ENCODE measurements around the gene MSN. TPM values are rescaled to one million over a fixed set of nuclear protein-coding genes. Genes with fewer than 3 reads are reported as not detected.
"Not testable (repeated sequence)": the region's sequence is repeated elsewhere in the genome, so short reads cannot be mapped to it uniquely, and the experiment has no call there.

MSN gene
- total and polyA plus RNA-seq, 9 donors: 60.1 to 342 (median 160) TPM

- no peaks in the 10 kb centered on the region for H3K36me3 ChIP-seq
- H3K4me1 ChIP-seq (ENCODE audit: insufficient read depth): peaks cover 1% of the 10 kb centered on the region
- peak overlapping the region; percentile 18 to 78 for H3K27ac ChIP-seq
- no peak overlapping the region for H3K4me3 ChIP-seq
- peak in 4 of 5 donors; percentile 49 to 66 (median 57) for DNase-seq
- H3K27me3 ChIP-seq: no peaks in the 10 kb centered on the region
- TF ChIP-seq EP300 (IDR thresholded peaks at IDR 0.05) (no peak), POLR2A (IDR thresholded peaks at IDR 0.05) (no peak), CTCF (IDR thresholded peaks at IDR 0.05) (no peak)
- intact Hi-C loops (cut with DNase I): no loop called here
- WGBS, 3 donors: 3 to 21% (median 10%) methylated on average over 3 of the region's 3 CpGs
- no peaks in the 10 kb centered on the region for H3K9me3 ChIP-seq
These were observed 32.1 kb upstream of the MSN start for GRCh38 chrX:65635378-65635777.

GRCh38 chrX:65635822-65636221 is 31.6 kb upstream of the MSN start:
- peaks cover 1% of the 10 kb centered on the region for H3K4me1 ChIP-seq (ENCODE audit: insufficient read depth)
- TF ChIP-seq POLR2A (IDR thresholded peaks at IDR 0.05) (no peak), EP300 (IDR thresholded peaks at IDR 0.05) (no peak), CTCF (IDR thresholded peaks at IDR 0.05) (no peak)
- H3K27ac ChIP-seq: peak overlapping the region in 1 of 2 donors; percentile 78
- DNase-seq: no peak
- intact Hi-C loops (cut with DNase I): no loop called here
- no peaks in the 10 kb centered on the region for H3K27me3 ChIP-seq
- H3K9me3 ChIP-seq: no peaks in the 10 kb centered on the region
- H3K36me3 ChIP-seq: no peaks in the 10 kb centered on the region
- no peak overlapping the region for H3K4me3 ChIP-seq
- 18 to 27% (median 26%) methylated on average over 2 of the region's 2 CpGs for WGBS, 3 donors

DNA sequence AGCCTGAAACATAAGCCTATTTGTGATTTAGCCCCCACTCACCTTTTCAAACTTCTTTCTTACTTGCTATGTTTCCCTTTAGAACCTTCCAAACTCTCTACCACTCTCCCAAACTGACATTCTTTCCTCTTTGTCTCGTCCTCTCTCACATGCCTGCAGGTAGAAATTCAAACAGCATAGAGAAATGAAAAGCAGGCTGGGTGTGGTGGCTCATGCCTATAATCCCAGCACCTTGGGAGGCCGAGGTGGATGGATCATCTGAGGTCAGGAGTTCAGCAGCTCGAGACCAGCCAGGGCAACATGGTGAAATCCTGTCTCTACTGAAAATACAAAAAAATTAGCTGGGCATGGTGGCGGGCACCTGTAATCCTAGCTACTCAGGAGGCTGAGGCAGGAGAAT is 31.2 kb upstream of the MSN start:
- H3K4me1 ChIP-seq (ENCODE audit: insufficient read depth); intact Hi-C loops (cut with DNase I); H3K9me3 ChIP-seq; H3K27me3 ChIP-seq; DNase-seq; H3K4me3 ChIP-seq; H3K36me3 ChIP-seq: not testable (repeated sequence)
- 72 to 76% (median 73%) methylated on average over 4 of the region's 4 CpGs for WGBS, 3 donors
- H3K27ac ChIP-seq: peak overlapping the region in 1 of 2 donors; percentile 78

GRCh38 chrX:65637335-65637734 is 30.1 kb upstream of the MSN start:
- Histone ChIP-seq H3K4me3 (no peak overlapping the region), H3K27ac (no peak overlapping the region), H3K9me3 (no peaks in the 10 kb centered on the region), H3K4me1 (ENCODE audit: insufficient read depth) (peaks cover 1% of the 10 kb centered on the region), H3K27me3 (no peaks in the 10 kb centered on the region), H3K36me3 (no peaks in the 10 kb centered on the region)
- TF ChIP-seq CTCF (IDR thresholded peaks at IDR 0.05) (no peak), POLR2A (IDR thresholded peaks at IDR 0.05) (no peak), EP300 (IDR thresholded peaks at IDR 0.05) (no peak)
- 92 to 94% (median 92%) methylated on average over 5 of the region's 5 CpGs for WGBS, 3 donors
- no peak for DNase-seq
- intact Hi-C loops (cut with DNase I): no loop called here

- H3K27me3 ChIP-seq: no peaks in the 10 kb centered on the region
- no peaks in the 10 kb centered on the region for H3K9me3 ChIP-seq
- peaks cover 4% of the 10 kb centered on the region for H3K4me1 ChIP-seq (ENCODE audit: insufficient read depth)
- no peaks in the 10 kb centered on the region for H3K36me3 ChIP-seq
- TF ChIP-seq POLR2A (IDR thresholded peaks at IDR 0.05) (no peak), EP300 (IDR thresholded peaks at IDR 0.05) (no peak), CTCF (IDR thresholded peaks at IDR 0.05) (no peak)
- H3K27ac ChIP-seq: no peak overlapping the region
- whole genome bisulfite sequencing, 3 donors: 17 to 26% (median 21%) methylated on average over 3 of the region's 3 CpGs
- intact Hi-C loops (cut with DNase I): no loop called here
- DNase-seq: no peak
- no peak overlapping the region for H3K4me3 ChIP-seq
These were observed 24.5 kb upstream of the MSN start for GRCh38 chrX:65642914-65643491.
